Stimulated activated naive CD4-positive, alpha-beta T cell (primary cell): ENCODE results near the gene GNAI2.

Experiments
- DNase-seq, 6 experiments: peaks; one replicate each; lab custom pipeline; 2025; lab: John Stamatoyannopoulos, UW

The GNAI2 gene

GRCh38 chr3:50235716-50236483 lies at the start of gene GNAI2:
TSS of gene GNAI2 (plus strand) at chr3:50236204. CDS start at chr3:50236336, 132 bp downstream.
- DNase-seq, result peak; percentile 95 to 99 (median 98)

- no peak for DNase-seq
Measured at GRCh38 chr3:50187750-50188149, 48.3 kb upstream of the GNAI2 start.

GRCh38 chr3:50189274-50189673 lies 46.7 kb upstream of the GNAI2 start:
- DNase-seq, result peak in 2 of 6 experiments; percentile 5 to 13

DNA sequence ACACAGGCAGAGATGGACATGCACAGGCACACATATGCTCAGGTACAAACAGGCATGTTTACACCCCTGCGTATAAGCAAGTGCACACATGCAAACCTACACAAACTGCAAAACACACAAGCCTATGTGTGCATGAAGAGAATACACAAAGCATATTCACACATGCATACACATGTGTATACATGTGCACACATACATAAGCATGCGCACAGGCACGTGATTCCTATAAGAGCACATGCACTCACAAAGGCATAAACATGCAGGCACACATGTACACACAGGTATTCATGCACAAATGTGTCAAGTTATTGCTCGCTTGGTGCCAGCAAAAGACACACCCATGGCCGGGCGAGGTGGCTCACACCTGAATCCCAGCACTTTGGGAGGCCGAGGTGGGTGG lies 46.0 kb upstream of the GNAI2 start:
- no peak for DNase-seq

DNA sequence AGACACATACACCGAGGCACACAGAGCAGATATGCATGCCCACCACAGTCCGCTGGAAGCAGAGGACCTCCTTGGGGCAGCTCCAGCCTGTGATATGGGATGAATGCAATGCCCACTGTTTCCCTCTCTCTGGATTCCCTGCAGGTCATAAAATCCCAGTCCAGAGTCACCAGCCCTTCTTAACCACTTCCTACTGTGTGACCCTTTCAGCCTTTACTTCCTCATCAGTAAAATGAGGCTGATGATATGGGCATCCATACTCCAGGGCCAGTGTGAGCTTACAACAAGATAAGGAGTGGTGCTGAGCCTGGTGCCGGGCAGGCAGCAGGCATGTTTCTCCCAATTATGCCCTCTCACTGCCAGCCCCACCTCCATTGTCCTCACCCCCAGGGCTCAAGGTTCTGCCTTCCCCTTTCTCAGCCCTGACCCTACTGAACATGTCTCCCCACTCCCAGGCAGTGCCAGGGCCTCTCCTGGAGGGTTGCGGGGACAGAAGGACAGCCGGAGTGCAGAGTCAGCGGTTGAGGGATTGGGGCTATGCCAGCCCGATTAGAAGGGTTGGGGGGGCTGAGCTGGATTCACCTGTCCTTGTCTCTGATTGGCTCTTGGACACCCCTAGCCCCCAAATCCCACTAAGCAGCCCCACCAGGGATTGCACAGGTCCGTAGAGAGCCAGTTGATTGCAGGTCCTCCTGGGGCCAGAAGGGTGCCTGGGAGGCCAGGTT lies 44.9 kb upstream of the GNAI2 start, which contains the start of gene GNAT1:
Gene GNAT1, plus strand, starts transcription at position 675 of the 725 bp plus-strand sequence. CDS start 116 bp downstream, outside the sequence.
- no peak for DNase-seq

DNA sequence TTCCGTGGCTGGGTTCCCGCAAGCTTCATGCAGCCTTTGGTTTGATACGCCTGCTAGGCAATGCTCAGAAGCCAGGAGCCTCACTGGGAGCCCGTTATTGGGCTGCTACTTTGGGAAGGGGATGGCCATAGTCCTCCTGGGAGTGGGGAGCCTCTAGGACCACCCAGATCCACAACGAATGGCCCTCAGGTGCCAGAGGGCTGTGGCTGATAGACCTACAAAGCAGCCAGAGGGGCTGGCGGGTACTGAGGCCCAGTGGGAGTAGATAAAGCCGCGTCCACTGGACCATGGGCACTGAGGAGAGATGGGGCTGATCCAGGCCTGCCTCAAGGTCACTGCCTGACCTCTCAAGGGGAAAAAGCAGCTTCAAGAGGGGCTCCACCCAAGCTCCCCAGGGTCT lies 43.9 kb upstream of the GNAI2 start:
- DNase-seq, result no peak

- peak; percentile 68 to 90 (median 82) for DNase-seq
Measured at GRCh38 chr3:50192689-50193141, 43.3 kb upstream of the GNAI2 start.

DNA sequence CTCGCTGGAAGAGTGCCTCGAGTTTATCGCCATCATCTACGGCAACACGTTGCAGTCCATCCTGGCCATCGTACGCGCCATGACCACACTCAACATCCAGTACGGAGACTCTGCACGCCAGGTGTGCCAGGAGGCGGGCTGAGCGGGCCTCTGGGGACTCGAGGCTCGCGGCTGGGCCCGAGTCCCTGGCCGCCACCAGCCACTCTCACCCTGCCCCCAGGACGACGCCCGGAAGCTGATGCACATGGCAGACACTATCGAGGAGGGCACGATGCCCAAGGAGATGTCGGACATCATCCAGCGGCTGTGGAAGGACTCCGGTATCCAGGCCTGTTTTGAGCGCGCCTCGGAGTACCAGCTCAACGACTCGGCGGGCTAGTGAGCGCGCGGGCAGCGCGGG lies 42.7 kb upstream of the GNAI2 start:
- no peak for DNase-seq

GRCh38 chr3:50193746-50194127 lies 42.3 kb upstream of the GNAI2 start:
- peak in 1 of 6 experiments; percentile 40 for DNase-seq

DNA sequence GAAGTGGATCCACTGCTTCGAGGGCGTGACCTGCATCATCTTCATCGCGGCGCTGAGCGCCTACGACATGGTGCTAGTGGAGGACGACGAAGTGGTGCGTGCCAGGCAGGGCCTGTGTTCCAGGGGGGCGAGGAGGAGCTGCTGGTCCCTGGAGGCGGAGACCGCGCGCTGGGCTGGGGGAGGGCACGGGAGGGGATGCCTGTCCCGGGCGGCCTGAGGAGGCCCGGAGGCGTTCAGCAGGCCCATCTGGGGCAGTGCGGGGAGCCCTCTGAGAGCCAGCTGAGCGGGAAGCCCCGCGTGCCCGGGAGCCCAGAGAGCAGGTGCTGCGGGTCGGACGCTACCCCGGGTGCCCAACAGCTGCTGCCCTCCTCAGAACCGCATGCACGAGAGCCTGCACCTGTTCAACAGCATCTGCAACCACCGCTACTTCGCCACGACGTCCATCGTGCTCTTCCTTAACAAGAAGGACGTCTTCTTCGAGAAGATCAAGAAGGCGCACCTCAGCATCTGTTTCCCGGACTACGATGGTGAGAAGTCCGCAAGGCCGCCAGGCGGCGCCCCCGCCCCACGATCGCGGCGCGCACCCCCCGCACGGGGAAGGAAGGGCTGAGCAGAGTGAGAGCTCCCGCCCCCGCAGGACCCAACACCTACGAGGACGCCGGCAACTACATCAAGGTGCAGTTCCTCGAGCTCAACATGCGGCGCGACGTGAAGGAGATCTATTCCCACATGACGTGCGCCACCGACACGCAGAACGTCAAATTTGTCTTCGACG lies 41.7 kb upstream of the GNAI2 start:
- DNase-seq, result peak; percentile 82 to 89 (median 87)

GRCh38 chr3:50194903-50195500 lies 41.0 kb upstream of the GNAI2 start:
- DNase-seq, result peak in 3 of 6 experiments; percentile 79 to 86 (median 84)

GRCh38 chr3:50195501-50196252 lies 40.3 kb upstream of the GNAI2 start:
- no peak for DNase-seq

DNA sequence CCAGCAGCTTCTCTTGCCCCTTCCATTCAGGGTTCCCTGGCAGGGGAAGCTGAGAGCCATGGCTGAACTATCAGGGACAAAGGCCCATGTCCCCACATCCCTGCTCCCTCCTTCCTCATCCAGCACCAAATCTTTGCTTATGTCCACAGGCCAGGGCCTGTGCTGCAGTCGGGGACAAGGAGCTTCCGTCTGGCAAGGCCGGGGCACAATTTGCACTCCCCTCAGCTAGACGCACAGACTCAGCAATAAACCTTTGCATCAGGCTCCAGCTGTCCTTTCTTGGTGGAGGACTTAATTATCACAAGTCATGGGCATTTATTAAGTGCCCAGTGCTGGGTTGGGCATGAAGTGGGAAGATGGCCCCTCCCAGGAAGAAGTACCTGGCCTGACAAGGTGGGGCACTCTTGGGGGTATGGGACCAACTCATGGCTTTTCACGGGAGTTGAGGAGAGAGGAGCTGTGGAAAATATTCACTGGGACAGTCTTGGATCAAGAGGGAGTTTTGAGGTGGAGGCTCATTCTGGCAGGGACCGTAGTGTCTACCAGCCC lies 39.7 kb upstream of the GNAI2 start:
- no peak for DNase-seq

DNA sequence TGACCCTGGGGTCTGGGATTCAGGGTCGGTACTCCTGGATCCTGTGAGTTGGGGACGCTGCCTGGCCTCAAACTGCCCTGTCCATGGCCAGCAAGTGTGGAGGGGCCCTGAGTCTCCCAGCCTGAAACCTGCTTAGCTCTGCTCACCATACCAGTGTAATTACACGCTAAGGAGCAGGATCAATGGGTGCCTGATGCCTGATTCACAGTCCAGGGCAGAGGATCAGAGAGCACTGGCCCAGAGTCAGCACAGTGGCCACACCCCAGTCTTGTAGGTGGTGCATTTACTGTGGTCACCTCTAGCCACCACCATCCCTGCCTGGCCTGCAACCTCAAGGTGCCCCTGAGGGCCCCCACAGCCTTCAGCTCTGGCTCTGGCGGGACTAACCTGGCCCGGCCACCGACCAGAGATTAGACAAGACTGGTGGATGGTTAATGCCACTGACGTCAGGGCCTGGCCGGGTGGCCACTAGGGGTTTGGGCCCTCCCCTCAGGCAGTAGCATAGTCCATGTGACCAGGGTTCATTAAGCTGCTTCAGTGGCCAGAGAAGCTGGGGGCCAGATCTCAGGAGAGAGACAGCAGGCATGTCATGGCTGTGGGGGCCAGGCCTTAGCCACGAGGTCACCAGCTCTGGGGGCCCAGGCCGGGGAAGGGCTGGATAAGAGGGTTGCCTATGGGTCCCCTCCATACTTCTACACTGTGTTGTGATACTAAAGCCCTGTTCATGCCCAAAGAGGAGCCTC lies 34.3 kb upstream of the GNAI2 start:
- DNase-seq, result no peak

DNA sequence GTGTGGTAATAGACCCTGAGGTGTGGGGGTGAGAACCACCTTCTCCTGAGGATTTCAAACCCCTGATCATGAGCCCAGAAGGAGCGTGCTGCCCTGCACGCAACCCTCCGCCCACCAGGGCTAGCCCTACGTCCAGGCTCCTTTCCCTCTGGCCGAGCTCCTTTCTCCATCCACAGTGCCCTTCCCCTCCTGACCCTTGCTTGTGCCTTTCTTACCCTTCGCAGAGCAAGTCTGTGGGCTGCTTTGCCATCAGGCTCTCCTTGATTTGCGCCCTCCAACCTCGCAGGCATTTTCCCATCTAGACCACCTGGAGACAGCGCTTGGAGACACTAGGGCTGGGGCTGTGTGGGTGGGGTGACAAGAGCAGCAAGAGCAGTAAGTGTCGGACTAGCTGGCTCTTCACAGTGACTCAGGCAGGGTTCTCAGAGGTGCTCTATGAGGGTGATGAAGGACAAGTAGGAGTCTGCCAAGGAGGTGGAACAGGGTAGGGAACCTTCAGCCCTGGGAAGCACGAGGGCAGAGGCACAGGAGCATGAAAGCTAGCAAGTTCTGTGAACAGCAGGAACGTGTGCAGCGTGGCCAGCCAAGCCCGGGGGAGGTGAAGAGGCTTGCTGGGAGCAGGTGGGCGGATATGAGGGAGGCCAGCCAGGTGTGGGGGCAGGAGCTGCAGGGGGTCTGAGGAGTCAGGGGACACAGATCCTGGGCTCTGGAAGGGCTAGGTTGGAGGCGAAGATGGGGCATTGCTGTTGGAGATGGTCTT lies 33.5 kb upstream of the GNAI2 start:
- DNase-seq, result no peak

DNA sequence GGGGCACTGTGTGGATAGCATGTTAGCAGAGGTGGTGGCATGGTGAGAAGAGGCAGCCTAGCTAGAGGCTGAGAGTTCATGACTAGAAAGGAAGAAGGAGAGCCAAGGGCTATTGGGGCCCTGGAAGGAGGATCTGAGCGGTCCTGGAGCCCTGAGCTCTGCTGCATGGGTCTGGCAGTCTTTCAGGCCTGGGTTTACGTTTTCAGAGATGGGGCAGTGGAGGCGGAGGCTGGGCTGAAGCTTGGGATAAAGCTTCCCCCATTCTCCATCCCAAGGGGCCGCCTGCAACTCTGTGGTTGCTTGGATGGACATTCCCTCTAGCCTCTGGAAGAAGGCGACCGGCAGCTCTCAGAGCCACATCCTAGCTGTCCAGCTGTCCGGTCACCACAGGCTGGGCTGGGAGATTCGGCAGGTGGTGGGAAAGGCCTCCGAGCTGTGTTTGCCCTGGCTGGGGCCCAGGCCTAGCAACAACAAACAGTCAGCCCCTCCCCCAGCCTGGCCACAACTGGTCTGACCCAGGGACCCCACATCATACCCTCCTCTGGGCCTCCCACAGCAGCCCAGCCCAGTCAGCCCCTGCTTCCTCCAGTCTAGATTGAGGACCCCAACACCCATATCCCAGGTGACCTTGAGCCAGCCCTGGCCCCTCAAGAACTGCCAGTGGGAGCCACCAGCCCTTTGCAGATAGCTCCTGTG lies 32.7 kb upstream of the GNAI2 start:
- no peak for DNase-seq

DNA sequence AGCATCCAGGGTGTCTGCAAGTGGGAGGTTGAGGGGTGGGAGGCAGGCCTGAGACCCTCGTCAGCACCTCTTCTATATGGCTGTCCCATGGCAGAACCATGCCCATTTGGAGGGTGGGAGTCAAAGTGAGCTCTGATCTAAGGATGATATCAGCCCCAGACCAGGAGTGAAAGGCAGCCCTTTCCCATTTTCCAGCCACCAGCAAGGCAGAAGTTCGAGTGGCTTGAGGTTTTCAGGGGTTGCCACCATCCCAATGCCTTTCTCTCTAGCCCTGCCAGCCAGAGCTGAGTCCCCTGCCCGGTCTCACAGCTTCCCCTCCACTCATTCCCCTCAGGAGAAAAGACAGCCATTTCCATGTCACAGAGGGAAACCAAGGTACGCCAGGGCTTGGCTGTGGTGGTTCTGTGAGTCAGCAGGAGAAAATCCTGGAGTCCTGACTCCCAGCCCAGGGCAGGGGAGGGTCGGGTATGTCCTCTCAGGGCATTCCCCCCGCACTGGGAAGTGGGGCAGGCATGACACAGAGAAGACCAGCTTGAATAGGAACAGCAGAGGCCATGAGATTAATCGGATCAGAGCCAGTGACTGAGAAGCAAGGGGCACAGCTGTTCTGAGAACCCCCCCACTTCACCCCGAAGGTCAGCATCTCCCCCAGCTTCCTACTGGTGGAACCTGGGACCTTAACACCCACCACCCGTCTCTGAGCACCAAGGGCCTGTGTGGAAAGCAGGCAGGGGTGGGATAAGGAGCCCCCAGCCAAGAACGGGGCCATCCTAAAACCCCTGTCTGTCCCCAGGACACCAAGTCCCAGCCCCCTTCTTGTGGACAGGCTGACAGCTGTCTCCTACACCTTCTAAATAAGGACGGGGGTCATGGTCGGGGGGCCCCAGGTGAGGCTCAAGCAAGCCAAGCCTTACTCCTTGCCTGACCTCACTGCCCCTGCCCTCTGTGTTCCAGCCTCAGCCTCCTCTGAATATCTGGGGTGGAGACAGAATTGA lies 31.9 kb upstream of the GNAI2 start:
- no peak for DNase-seq
